MM.1S (cell line): ENCODE results near the gene SOX9.

Experiments
- DNase-seq: peaks from one replicate; pipeline ENCODE4 v3.0.0-alpha.2; 2015
- H2AFZ ChIP-seq: fragments of 300-600 bp; sonication (generic); 2 replicates; pipeline ENCODE4 v1.6.0; 2016; ENCODE audit warnings: antibody characterized with exemption, low read length
- H3F3A ChIP-seq: fragments of 300-600 bp; sonication (generic); 2 replicates; pipeline ENCODE4 v1.6.1; 2016; ENCODE audit warnings: mild to moderate bottlenecking, antibody characterized with exemption, low read length, moderate library complexity, mixed read lengths; ENCODE audit not compliant: insufficient read depth
- H3K27ac ChIP-seq: fragments of 300-600 bp; sonication (generic); 2 replicates; pipeline ENCODE4 v1.5.1; 2016; ENCODE audit warnings: mild to moderate bottlenecking, low read length
- H3K27me3 ChIP-seq: fragments of 300-600 bp; sonication (generic); replicated peaks from 2 replicates; pipeline ENCODE4 v1.6.0; 2016; ENCODE audit warnings: low read length; ENCODE audit not compliant: insufficient read depth
- H3K36me3 ChIP-seq: fragments of 300-600 bp; sonication (generic); replicated peaks from 2 replicates; pipeline ENCODE4 v1.6.1; 2016; ENCODE audit warnings: mild to moderate bottlenecking, low read length, mixed read lengths; ENCODE audit not compliant: insufficient read depth
- H3K4me1 ChIP-seq: fragments of 300-600 bp; sonication (generic); 2 replicates; pipeline ENCODE4 v1.6.1; 2016; ENCODE audit warnings: low read length, mixed read lengths
- H3K4me2 ChIP-seq: fragments of 300-600 bp; sonication (generic); 2 replicates; pipeline ENCODE4 v1.6.0; 2016; ENCODE audit warnings: low read depth, low read length
- H3K4me3 ChIP-seq: fragments of 300-600 bp; sonication (generic); 2 replicates; pipeline ENCODE4 v1.5.1; 2016; ENCODE audit warnings: low read length, mixed read lengths
- H3K79me2 ChIP-seq: fragments of 300-600 bp; sonication (generic); 2 replicates; pipeline ENCODE4 v1.6.1; 2016; ENCODE audit warnings: mixed run types, low read length, mixed read lengths
- H3K9ac ChIP-seq: fragments of 300-600 bp; sonication (generic); 2 replicates; pipeline ENCODE4 v1.6.1; 2016; ENCODE audit warnings: low read length, mixed read lengths
- H3K9me2 ChIP-seq: fragments of 300-600 bp; sonication (generic); replicated peaks from 2 replicates; pipeline ENCODE4 v1.6.1; 2016; ENCODE audit warnings: mild to moderate bottlenecking, low read length, mixed read lengths; ENCODE audit not compliant: insufficient read depth
- H3K9me3 ChIP-seq: fragments of 300-600 bp; sonication (generic); replicated peaks from 2 replicates; pipeline ENCODE4 v1.6.1; 2016; ENCODE audit warnings: mild to moderate bottlenecking, low read length, mixed read lengths; ENCODE audit not compliant: insufficient read depth
- H4K20me1 ChIP-seq: fragments of 300-600 bp; sonication (generic); 2 replicates; pipeline ENCODE4 v1.6.1; 2016; ENCODE audit warnings: mild to moderate bottlenecking, low read length, moderate library complexity, mixed read lengths; ENCODE audit not compliant: insufficient read depth
- EZH2 ChIP-seq: fragments of 300-600 bp; sonication (generic); optimal IDR thresholded peaks from 2 replicates; pipeline ENCODE3; 2017; ENCODE audit warnings: low read depth, mild to moderate bottlenecking, antibody characterized with exemption, low read length, mixed read lengths
- EZH2phosphoT487 ChIP-seq: fragments of 300-600 bp; sonication (generic); IDR thresholded peaks from 2 replicates; pipeline ENCODE4 v1.6.1; 2018; ENCODE audit warnings: antibody characterized with exemption, low read length
- TF ChIP-seq, protein P1 (sequence below): fragments of 300-600 bp; sonication (generic); IDR thresholded peaks from 2 replicates; pipeline ENCODE4 v1.5.1; 2016; ENCODE audit warnings: antibody characterized with exemption, low read length, mixed read lengths

Gene SOX9

DNA sequence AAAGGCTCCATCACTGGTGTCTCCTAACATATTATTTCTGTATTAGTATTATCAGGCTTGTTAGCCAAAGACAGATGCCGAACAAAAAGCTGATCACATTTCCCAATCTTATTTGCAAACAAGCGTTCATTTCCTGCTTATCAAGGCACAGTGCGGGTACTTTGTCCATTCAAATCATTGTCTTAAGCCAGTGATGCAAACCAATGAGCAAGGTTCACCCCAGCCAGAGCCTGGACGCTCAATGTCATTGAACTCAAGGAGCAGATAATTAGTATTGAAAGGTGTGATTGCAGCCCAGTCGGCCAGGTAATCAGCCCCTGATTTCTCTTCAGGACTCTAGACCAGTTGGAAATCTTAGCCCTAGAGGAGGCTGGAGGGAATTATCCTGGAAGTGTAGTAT lies 20.4 kb upstream of the SOX9 start:
- Histone ChIP-seq H3K36me3 (no peaks in the 10 kb centered on the region), H3K79me2 (no peaks in the 10 kb centered on the region), H3K4me2 (no peak overlapping the region), H4K20me1 (no peaks in the 10 kb centered on the region), H3K4me3 (no peak overlapping the region), H3K4me1 (no peaks in the 10 kb centered on the region), H3F3A (no peaks in the 10 kb centered on the region), H2AFZ (no peak overlapping the region), H3K9ac (no peak overlapping the region), H3K9me3 (no peaks in the 10 kb centered on the region), H3K27me3 (no peaks in the 10 kb centered on the region), H3K27ac (no peak overlapping the region), H3K9me2 (no peaks in the 10 kb centered on the region)
- DNase-seq, result no peak
- TF ChIP-seq EZH2phosphoT487 (no peak), EZH2 (no peak)
- TF ChIP-seq, protein P1, sequence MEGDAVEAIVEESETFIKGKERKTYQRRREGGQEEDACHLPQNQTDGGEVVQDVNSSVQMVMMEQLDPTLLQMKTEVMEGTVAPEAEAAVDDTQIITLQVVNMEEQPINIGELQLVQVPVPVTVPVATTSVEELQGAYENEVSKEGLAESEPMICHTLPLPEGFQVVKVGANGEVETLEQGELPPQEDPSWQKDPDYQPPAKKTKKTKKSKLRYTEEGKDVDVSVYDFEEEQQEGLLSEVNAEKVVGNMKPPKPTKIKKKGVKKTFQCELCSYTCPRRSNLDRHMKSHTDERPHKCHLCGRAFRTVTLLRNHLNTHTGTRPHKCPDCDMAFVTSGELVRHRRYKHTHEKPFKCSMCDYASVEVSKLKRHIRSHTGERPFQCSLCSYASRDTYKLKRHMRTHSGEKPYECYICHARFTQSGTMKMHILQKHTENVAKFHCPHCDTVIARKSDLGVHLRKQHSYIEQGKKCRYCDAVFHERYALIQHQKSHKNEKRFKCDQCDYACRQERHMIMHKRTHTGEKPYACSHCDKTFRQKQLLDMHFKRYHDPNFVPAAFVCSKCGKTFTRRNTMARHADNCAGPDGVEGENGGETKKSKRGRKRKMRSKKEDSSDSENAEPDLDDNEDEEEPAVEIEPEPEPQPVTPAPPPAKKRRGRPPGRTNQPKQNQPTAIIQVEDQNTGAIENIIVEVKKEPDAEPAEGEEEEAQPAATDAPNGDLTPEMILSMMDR, result no peak

DNA sequence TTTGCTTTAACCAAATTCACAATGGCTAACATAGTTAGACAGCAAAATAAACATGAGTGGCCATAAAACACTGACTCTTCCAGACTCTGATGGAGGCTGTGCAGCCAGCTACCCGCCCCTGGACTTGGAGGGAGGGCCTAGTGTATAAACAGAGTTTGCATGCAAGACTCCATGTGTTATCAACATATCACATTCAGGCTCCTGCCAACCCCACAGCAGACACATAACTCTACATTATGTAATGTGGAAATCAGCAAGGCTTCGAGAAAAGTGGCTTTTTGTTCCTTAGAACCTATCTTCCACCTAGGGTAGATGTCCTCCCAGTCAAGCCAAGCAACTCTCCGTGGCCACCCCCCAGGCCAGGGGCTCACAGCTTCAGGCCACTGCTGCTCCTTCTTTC lies 19.3 kb upstream of the SOX9 start:
- TF ChIP-seq EZH2phosphoT487, result no peak
- no peak for TF ChIP-seq EZH2
- TF ChIP-seq, protein P1, result no peak
- no peaks in the 10 kb centered on the region for H3F3A ChIP-seq
- no peaks in the 10 kb centered on the region for H3K27me3 ChIP-seq
- no peak overlapping the region for H3K4me2 ChIP-seq
- H3K79me2 ChIP-seq, result no peaks in the 10 kb centered on the region
- no peak overlapping the region for H2AFZ ChIP-seq
- no peaks in the 10 kb centered on the region for H4K20me1 ChIP-seq
- H3K9ac ChIP-seq, result no peak overlapping the region
- H3K27ac ChIP-seq, result no peak overlapping the region
- H3K9me2 ChIP-seq, result no peaks in the 10 kb centered on the region
- no peaks in the 10 kb centered on the region for H3K36me3 ChIP-seq
- no peak for DNase-seq
- no peak overlapping the region for H3K4me3 ChIP-seq
- H3K4me1 ChIP-seq, result no peaks in the 10 kb centered on the region
- no peaks in the 10 kb centered on the region for H3K9me3 ChIP-seq

DNA sequence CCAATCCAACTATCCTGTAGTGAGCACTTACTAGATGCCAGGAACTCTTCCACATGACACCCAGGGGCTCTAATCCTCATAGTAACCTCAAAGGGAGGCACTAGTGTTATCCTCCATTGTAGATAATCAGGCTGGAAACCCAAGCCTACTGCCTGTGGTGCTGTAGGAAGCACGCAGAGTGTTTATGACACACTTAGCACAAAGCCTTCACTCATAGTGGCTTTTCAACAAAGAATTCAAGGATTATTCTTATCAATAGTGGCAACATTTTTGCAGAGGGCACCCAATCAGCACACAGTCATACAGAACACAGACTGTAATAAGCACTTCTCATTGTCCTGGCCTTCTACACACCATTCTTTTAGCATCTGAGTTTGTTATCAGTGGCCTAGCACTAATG lies 18.5 kb upstream of the SOX9 start:
- H3K9me3 ChIP-seq, result no peaks in the 10 kb centered on the region
- no peak overlapping the region for H2AFZ ChIP-seq
- H3K9me2 ChIP-seq, result no peaks in the 10 kb centered on the region
- no peaks in the 10 kb centered on the region for H3K79me2 ChIP-seq
- H4K20me1 ChIP-seq, result no peaks in the 10 kb centered on the region
- H3K4me2 ChIP-seq, result no peak overlapping the region
- no peaks in the 10 kb centered on the region for H3K36me3 ChIP-seq
- no peaks in the 10 kb centered on the region for H3K27me3 ChIP-seq
- H3K27ac ChIP-seq, result no peak overlapping the region
- no peak for TF ChIP-seq EZH2phosphoT487
- no peak for TF ChIP-seq EZH2
- TF ChIP-seq, protein P1, result no peak
- no peaks in the 10 kb centered on the region for H3K4me1 ChIP-seq
- no peak for DNase-seq
- H3K9ac ChIP-seq, result no peak overlapping the region
- no peaks in the 10 kb centered on the region for H3F3A ChIP-seq
- H3K4me3 ChIP-seq, result no peak overlapping the region
